Esophagus squamous epithelium (tissue), 5 donors: ENCODE data around the gene ADAMTSL2. TPM values are rescaled to one million over a fixed set of nuclear protein-coding genes. Genes with fewer than 3 reads are reported as not detected.

Source experiments
- DNase-seq: peaks from one replicate; lab custom pipeline; 2025; lab: John Stamatoyannopoulos, UW
- H3K27ac ChIP-seq, 4 donors: fragments of 200-600 bp; sonication (generic); one replicate each; pipeline ENCODE4 v1.5.1; 2016 to 2019; ENCODE audit warnings: mild to moderate bottlenecking in 1 of 4
- H3K27me3 ChIP-seq, 4 donors: fragments of 200-600 bp; sonication (generic); 1 replicate in 3 of 4; 2 replicates in 1 of 4; pipeline versions ENCODE4 v1.5.1 to v1.6.0; 2017 to 2021; ENCODE audit warnings: antibody characterized with exemption in 1 of 4
- H3K36me3 ChIP-seq, 3 donors: fragments of 200-600 bp; sonication (generic); one replicate each; pipeline ENCODE4 v1.5.1; 2016 to 2019
- H3K4me1 ChIP-seq, 3 donors: fragments of 200-600 bp; sonication (generic); one replicate each; pipeline ENCODE4 v1.5.1; 2017 to 2019
- H3K4me3 ChIP-seq, 4 donors: fragments of 200-600 bp; sonication (generic); 1 replicate in 3 of 4; 2 replicates in 1 of 4; pipeline ENCODE4 v1.5.1; 2016 to 2019; ENCODE audit warnings: mild to moderate bottlenecking in 2 of 4, moderate library complexity in 1 of 4
- H3K9me3 ChIP-seq, 3 donors: fragments of 200-600 bp; sonication (generic); one replicate each; pipeline ENCODE4 v1.5.1; 2016 to 2019
- CTCF ChIP-seq, 6 experiments: fragments of 450-650 bp in 4 of 6; fragments of 200-600 bp in 2 of 6; sonication (generic) in 2 of 6; IDR thresholded peaks; one replicate each; pipeline ENCODE4 v1.5.1; 2016 to 2019; ENCODE audit warnings: antibody characterized with exemption in 6 of 6, mild to moderate bottlenecking in 4 of 6, moderate library complexity in 4 of 6
- POLR2A ChIP-seq, 4 donors: fragments of 450-650 bp; IDR thresholded peaks; one replicate each; pipeline ENCODE4 v1.6.1; 2017; ENCODE audit warnings: antibody characterized with exemption in 4 of 4, mild to moderate bottlenecking in 4 of 4, moderate library complexity in 3 of 4
- WGBS, 2 donors: methylation state at CpG; one replicate each; pipeline ENCODE4 v1.1.5; 2018; 5-methylcytosine and 5-hydroxymethylcytosine counted together
- intact Hi-C: fragments of 100-400 bp; cut with DNase I; formaldehyde crosslinking; loops from one replicate; pipeline ENCODE4 v1.15.0; 2022
- total RNA-seq, 4 donors: library from RNA; depleted of rRNA; stranded (reverse); fragments of >200 nt; gene quantifications; one replicate each; pipeline ENCODE4 v1.1.0, GENCODE V29; 2016
- donor health status: DM: yes; HTN: yes; CAD: no.

ADAMTSL2 gene
- total RNA-seq, 4 donors from 2014 or later: 1.1 to 2.1 (median 1.4) TPM

GRCh38 chr9:133569891-133570690 is 35.6 kb downstream of the ADAMTSL2 start:
- TF ChIP-seq CTCF (IDR thresholded peaks at IDR 0.05): no peak
- TF ChIP-seq POLR2A (IDR thresholded peaks at IDR 0.05): no peak
- DNase-seq: no peak
- Histone ChIP-seq H3K4me1 (peaks cover 4 to 30% (median 19%) of the 10 kb centered on the region in 3 donors), H3K4me3 (no peak overlapping the region), H3K9me3 (no peaks in the 10 kb centered on the region), H3K27ac (no peak overlapping the region), H3K36me3 (no peaks in the 10 kb centered on the region), H3K27me3 (peaks cover 0 to 40% (median 0%) of the 10 kb centered on the region in 4 donors)
- intact Hi-C loops: no loop called here
- WGBS, 2 donors: 58 to 76% methylated on average over 15 to 17 of the region's 36 CpGs

GRCh38 chr9:133570691-133571080 is 36.2 kb downstream of the ADAMTSL2 start:
- TF ChIP-seq CTCF (IDR thresholded peaks at IDR 0.05) (no peak), POLR2A (IDR thresholded peaks at IDR 0.05) (no peak)
- Histone ChIP-seq H3K27ac (no peak overlapping the region), H3K4me3 (no peak overlapping the region), H3K9me3 (no peaks in the 10 kb centered on the region), H3K4me1 (peaks cover 4 to 24% (median 15%) of the 10 kb centered on the region in 3 donors), H3K36me3 (no peaks in the 10 kb centered on the region), H3K27me3 (peaks cover 0 to 37% (median 0%) of the 10 kb centered on the region in 4 donors)
- WGBS, 2 donors: 81 to 92% methylated on average over 2 to 6 of the region's 16 CpGs
- DNase-seq: no peak
- intact Hi-C loops: no loop called here

GRCh38 chr9:133571391-133571890 is 36.9 kb downstream of the ADAMTSL2 start:
- WGBS, 2 donors: 83 to 100% methylated on average over 1 to 2 of the region's 9 CpGs
- no peaks in the 10 kb centered on the region for H3K36me3 ChIP-seq
- peaks cover 0 to 36% (median 0%) of the 10 kb centered on the region in 4 donors for H3K27me3 ChIP-seq
- no peaks in the 10 kb centered on the region for H3K9me3 ChIP-seq
- intact Hi-C loops: no loop called here
- TF ChIP-seq CTCF (IDR thresholded peaks at IDR 0.05): no peak
- TF ChIP-seq POLR2A (IDR thresholded peaks at IDR 0.05): no peak
- peaks cover 4 to 19% (median 15%) of the 10 kb centered on the region in 3 donors for H3K4me1 ChIP-seq
- H3K27ac ChIP-seq: no peak overlapping the region
- no peak for DNase-seq
- H3K4me3 ChIP-seq: no peak overlapping the region

- H3K36me3 ChIP-seq: no peaks in the 10 kb centered on the region
- H3K27ac ChIP-seq: no peak overlapping the region
- intact Hi-C loops: no loop called here
- no peak for DNase-seq
- 63 to 71% methylated on average over 11 to 12 of the region's 20 CpGs for WGBS, 2 donors
- no peak for TF ChIP-seq POLR2A (IDR thresholded peaks at IDR 0.05)
- TF ChIP-seq CTCF (IDR thresholded peaks at IDR 0.05): no peak
- H3K4me3 ChIP-seq: no peak overlapping the region
- no peaks in the 10 kb centered on the region for H3K9me3 ChIP-seq
- H3K27me3 ChIP-seq: peaks cover 0 to 36% (median 0%) of the 10 kb centered on the region in 4 donors
- H3K4me1 ChIP-seq: peaks cover 4 to 19% (median 15%) of the 10 kb centered on the region in 3 donors
Measured at GRCh38 chr9:133571896-133572595, 37.5 kb downstream of the ADAMTSL2 start.
